ENCODE measurements around the gene PGLYRP2. TPM values are rescaled to one million over a fixed set of nuclear protein-coding genes. Genes with fewer than 3 reads are reported as not detected.
A peak's percentile ranks its signal among the peaks of the same experiment; 100 is the strongest.

Gene PGLYRP2
- total RNA-seq, 2 experiments from 2014 or later = 0.07 TPM

DNA sequence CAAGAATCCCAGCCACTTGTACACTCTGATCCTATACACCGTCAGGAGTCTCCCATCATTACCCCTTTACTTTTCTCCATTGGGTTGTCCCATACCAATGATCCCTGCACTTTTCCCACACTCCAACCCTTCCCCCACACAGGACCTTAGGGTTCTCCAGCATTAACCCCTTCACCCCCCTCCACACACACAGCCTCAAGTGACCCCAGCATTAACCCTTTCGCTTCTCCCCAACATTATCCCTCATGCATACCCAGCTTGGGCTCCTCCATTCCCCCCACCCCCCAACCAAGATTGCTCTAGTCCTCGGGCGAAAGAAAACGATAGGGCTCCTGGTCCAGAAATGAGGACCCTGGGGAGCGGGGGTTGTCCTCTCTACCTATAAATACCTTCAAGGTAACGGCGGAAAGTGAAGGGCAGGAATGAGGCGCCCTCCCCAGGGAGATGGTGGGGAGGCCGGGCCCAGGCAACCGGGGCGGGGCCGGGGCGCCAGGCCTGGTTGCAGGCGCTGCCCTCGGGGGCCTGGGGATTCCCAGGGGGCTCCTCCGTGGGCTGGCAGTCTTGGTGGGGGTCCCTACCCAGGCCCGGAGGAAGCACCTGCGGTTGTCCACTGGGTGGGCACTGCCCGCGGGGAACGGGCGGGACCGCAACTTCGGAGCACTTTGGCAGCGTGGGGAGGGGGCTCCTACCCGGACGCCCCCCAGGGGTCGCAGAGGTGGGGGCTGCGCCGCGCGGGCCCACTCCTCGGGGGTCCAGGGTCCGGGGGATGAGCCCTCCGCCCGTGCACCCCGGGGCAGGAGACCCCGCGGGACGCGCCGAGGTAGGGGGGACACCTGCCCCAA is 30.3 kb downstream of the PGLYRP2 start:
- CTCF ChIA-PET = no interaction called here
- Mint-ChIP-seq H3K27me3 (ENCODE audit: low read depth) (no peaks in the 10 kb centered on the region), H3K4me3 (peak overlapping the region; percentile 51), H3K9me3 (no peaks in the 10 kb centered on the region), H3K4me1 (ENCODE audit: low read depth) (peaks cover 15% of the 10 kb centered on the region), H3K36me3 (ENCODE audit: low read depth) (peaks cover 15% of the 10 kb centered on the region), H3K27ac (no peak overlapping the region)
- no peak for DNase-seq
- intact Hi-C loops (cut with micrococcal nuclease) = no loop called here

DNA sequence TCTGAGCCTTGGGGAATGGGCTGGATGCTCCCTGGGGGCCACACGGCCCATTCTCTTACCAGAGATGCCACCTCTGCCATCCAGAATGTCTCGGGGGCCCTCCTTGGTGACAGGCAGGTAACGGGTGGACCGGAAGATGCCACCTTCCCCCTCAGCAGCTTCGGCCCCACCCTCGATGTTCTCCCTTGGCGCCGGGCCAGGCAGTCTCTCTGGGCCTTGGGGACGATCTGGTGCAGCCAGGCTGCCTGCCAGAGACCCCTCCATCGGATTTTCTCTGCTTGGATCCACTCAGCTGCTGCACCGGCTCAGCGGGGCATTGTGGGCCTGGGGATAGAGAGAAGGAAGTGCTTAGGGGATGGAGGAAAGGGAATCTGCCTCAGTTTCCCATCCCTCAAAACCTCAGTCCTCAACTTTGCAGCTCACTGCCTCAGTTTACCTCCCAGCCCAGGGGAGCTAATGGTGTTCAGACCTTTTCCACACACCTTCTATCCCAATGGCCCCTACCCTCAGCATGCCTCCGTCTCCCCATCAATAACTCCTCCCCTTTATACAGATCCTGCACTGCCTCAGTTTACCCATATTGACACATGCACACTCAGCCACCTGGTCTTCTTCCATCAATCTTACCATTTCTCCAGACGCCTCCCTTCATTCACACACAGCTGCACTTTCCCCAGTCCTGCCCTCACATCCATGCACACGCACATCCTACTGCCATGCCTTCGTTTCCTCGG is 31.1 kb downstream of the PGLYRP2 start:
- Mint-ChIP-seq H3K9me3 (no peaks in the 10 kb centered on the region), H3K4me1 (ENCODE audit: low read depth) (peaks cover 13% of the 10 kb centered on the region), H3K27me3 (ENCODE audit: low read depth) (no peaks in the 10 kb centered on the region), H3K4me3 (peak overlapping the region; percentile 51), H3K27ac (no peak overlapping the region), H3K36me3 (ENCODE audit: low read depth) (peaks cover 8% of the 10 kb centered on the region)
- CTCF ChIA-PET = no interaction called here
- intact Hi-C loops (cut with micrococcal nuclease) = no loop called here
- no peak for DNase-seq

DNA sequence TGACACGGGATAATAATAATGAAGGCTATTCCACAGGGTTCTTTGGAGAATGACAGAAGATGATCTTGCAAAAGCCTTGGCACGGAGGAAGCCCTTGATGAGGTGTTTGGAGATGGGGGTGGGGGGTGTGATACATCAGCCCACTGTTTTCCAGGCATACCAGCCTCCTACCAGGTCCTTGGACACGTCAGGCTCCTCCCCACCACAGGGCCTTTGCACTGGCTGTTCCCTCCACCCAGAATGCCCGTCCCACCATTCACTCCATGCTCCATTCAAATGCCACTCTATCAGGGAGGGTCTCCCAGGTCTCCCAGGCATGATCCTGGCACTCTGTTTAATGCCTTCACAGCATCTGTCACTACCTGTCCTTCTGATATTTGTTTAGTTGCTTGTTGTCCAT is 32.2 kb downstream of the PGLYRP2 start:
- intact Hi-C loops (cut with micrococcal nuclease) = no loop called here

DNA sequence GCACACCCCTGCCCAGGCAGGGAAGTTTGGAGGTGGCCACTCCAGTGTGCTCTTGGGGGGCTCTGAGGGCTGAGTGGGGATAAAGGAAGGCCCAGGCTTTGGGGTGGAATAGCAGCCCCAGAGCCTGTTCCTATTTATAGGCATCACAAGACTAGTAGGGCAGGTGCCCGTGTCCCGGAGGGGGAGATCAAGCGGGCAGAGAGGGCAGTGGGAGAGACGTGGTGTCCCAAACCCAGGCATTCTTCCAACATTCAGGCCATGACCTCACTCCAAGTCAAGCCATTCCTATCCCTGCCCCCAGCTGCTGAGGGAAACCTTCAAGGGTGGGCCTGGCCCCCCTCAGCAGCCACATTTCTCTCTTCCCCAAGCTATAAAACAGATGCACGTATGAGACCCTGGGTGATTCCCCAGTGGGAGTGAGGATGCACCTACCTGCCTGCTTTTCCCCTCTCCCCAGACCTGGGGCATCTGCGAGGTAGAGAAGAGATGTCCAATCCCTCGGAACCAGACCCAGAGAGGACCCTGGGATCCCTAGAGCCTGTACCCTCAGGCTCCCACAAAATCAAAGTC is 33.4 kb downstream of the PGLYRP2 start:
- no peaks in the 10 kb centered on the region for H3K36me3 Mint-ChIP-seq (ENCODE audit: low read depth)
- H3K4me1 Mint-ChIP-seq (ENCODE audit: low read depth) = peaks cover 13% of the 10 kb centered on the region
- H3K4me3 Mint-ChIP-seq = no peak overlapping the region
- no peaks in the 10 kb centered on the region for H3K9me3 Mint-ChIP-seq
- H3K27ac Mint-ChIP-seq = no peak overlapping the region
- no peak for DNase-seq
- CTCF ChIA-PET = no interaction called here
- no peaks in the 10 kb centered on the region for H3K27me3 Mint-ChIP-seq (ENCODE audit: low read depth)
- intact Hi-C loops (cut with micrococcal nuclease) = no loop called here

More for the DNA sequence above, 32.2 kb downstream of the PGLYRP2 start:
- H3K36me3 Mint-ChIP-seq (ENCODE audit: low read depth) = peaks cover 3% of the 10 kb centered on the region
- CTCF ChIA-PET = no interaction called here
- H3K27ac Mint-ChIP-seq = no peak overlapping the region
- no peak for DNase-seq
- H3K4me3 Mint-ChIP-seq = no peak overlapping the region
- no peaks in the 10 kb centered on the region for H3K9me3 Mint-ChIP-seq
- no peaks in the 10 kb centered on the region for H3K27me3 Mint-ChIP-seq (ENCODE audit: low read depth)
- peaks cover 13% of the 10 kb centered on the region for H3K4me1 Mint-ChIP-seq (ENCODE audit: low read depth)

DNA sequence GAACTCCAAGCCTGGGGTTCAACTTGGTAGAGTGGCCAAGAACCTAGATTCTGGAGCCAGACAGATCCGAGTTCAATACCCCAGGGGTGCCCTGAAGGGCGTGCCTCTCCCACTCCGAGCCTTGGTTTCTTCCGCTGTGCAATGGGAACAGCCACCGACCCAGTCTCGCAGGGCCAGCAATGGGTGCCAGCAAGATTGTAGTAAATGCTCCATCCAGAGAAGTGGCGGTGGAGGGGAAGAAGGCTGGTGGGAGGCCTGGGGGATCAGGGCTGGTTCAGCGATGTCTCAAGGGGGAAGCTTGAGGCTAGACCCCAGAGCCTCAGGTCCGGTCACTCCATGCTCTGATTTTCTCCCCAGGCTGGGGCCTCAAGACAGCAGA is 34.1 kb downstream of the PGLYRP2 start:
- no peaks in the 10 kb centered on the region for H3K9me3 Mint-ChIP-seq
- no peaks in the 10 kb centered on the region for H3K27me3 Mint-ChIP-seq (ENCODE audit: low read depth)
- H3K27ac Mint-ChIP-seq = no peak overlapping the region
- H3K4me1 Mint-ChIP-seq (ENCODE audit: low read depth) = peaks cover 7% of the 10 kb centered on the region
- H3K4me3 Mint-ChIP-seq = no peak overlapping the region
- no peak for DNase-seq
- intact Hi-C loops (cut with micrococcal nuclease) = no loop called here
- no peaks in the 10 kb centered on the region for H3K36me3 Mint-ChIP-seq (ENCODE audit: low read depth)
- CTCF ChIA-PET = no interaction called here

DNA sequence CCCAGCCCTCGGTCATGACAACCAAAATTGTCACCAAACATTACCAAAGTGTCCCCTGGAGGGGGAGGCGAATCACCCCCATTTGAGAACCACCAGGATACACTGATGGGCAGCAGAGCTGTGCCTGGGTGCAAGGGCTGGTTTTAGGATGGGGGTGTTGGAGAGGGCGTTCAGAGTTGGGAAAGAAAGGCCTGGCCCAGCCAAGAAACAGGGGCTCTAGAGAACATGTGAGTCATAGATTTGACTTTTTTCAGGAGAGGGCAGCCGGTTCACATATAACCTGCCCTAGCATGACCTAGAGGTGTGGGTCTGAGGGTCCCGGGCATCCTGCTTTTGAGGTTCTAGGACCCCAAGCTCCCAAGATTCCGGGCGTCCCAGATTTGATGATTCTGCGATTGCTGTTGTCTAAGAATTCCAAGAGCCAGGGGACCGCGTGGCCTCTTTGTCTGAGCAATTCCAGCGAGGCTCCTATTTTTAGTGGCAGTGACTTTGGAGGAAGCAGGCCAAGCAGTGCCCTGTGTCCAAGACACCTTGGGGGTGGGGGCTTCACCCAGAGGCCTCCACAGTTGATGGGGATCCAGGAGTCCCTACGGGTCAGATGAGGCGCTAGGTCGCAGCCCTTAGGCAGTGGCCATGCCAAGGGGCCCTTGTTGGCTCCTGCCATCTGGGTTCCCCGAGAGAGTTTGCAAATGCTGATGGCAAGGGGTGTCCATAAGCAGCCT is 34.6 kb downstream of the PGLYRP2 start:
- DNase-seq = no peak
- no peaks in the 10 kb centered on the region for H3K36me3 Mint-ChIP-seq (ENCODE audit: low read depth)
- no peaks in the 10 kb centered on the region for H3K27me3 Mint-ChIP-seq (ENCODE audit: low read depth)
- no peak overlapping the region for H3K27ac Mint-ChIP-seq
- intact Hi-C loops (cut with micrococcal nuclease) = no loop called here
- H3K9me3 Mint-ChIP-seq = no peaks in the 10 kb centered on the region
- H3K4me3 Mint-ChIP-seq = no peak overlapping the region
- CTCF ChIA-PET = no interaction called here
- peaks cover 5% of the 10 kb centered on the region for H3K4me1 Mint-ChIP-seq (ENCODE audit: low read depth)

DNA sequence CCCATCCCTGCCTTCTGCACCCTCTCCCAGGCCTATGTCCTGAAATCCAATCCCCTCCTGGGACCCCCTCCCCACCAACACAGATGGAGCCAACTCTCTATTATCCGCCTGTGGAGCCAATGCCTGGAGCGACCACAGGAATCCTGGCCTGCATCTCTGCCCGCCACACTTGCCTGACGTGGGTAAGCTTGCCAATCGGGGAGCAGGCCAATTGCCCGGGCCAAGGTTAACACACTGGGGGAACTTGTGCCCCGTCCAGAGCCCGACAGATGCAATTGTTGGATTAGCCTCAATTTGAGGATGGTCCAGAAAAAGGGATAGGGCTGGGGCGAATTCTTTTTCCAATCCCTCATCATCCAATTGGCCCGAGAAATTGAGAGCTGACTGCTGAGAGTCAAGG is 35.5 kb downstream of the PGLYRP2 start:
- no peak overlapping the region for H3K27ac Mint-ChIP-seq
- H3K4me1 Mint-ChIP-seq (ENCODE audit: low read depth) = peaks cover 4% of the 10 kb centered on the region
- CTCF ChIA-PET = no interaction called here
- DNase-seq = no peak
- no peak overlapping the region for H3K4me3 Mint-ChIP-seq
- no peaks in the 10 kb centered on the region for H3K36me3 Mint-ChIP-seq (ENCODE audit: low read depth)
- no peaks in the 10 kb centered on the region for H3K9me3 Mint-ChIP-seq
- intact Hi-C loops (cut with micrococcal nuclease) = no loop called here
- no peaks in the 10 kb centered on the region for H3K27me3 Mint-ChIP-seq (ENCODE audit: low read depth)

DNA sequence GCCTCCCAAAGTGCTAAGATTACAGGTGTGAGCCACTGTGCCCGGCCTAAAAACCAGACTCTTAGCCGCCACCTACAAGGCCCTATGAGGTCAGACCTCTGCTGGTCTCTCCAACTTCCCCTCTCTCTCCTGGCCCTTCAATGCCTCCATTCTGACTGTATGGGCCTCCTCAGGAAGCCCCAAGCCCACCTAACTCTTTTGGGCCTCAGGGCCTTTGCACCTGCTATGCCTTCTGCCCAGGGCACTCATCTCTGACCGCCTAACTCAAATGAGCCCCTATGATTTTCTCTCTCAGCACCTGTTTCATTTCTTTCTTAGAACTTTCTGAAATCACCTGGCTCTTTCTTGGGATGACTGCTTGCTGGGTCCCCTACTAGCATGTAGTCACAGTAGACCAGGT is 36.0 kb downstream of the PGLYRP2 start:
- Mint-ChIP-seq H3K4me1 (ENCODE audit: low read depth) (no peaks in the 10 kb centered on the region), H3K27ac (no peak overlapping the region), H3K4me3 (no peak overlapping the region), H3K36me3 (ENCODE audit: low read depth) (no peaks in the 10 kb centered on the region), H3K9me3 (no peaks in the 10 kb centered on the region), H3K27me3 (ENCODE audit: low read depth) (no peaks in the 10 kb centered on the region)
- intact Hi-C loops (cut with micrococcal nuclease) = no loop called here
- CTCF ChIA-PET = interaction anchor here (0.6 kb wide), 1 partner anchor 181 kb away, joined by 4 read pairs; no protein-coding TSS in a partner anchor
- no peak for DNase-seq

DNA sequence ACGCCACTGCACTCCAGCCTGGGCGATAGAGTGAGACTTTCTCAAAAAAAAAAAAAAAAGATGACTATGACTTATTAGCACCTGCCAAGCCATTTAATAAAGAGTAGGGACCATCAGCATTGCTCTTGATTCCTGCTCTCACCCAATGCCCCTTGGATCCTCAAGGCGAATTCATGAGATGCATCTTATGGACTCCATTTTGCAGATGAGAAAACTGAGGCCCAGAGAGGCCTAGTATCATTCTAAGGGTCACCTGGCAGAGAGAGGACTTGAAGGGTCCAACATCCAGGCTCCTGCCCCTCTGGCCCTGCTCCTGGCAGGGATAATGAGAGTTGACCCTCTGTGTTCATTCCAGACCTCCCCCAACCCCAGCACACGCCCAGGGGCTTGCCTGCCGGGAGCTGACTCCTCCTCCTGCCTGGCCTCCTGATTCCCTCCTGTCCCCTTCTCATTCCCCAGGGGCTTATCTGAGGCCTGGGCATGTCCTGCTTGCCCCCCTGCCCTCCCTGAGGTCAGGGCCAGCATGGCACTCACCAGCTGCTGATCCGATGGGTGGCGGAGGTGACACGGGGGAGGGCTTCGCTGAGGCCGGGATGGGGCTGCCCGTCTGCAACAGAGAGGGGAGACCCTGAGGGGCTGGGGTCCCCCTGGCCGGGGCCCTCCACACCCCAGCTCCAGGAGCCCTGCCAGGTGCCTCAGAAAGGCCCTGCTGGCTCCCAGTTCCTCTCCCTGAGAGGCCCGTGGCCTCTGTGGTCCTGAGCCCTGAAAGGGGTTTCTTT is 37.0 kb downstream of the PGLYRP2 start:
- H3K4me1 Mint-ChIP-seq (ENCODE audit: low read depth) = no peaks in the 10 kb centered on the region
- intact Hi-C loops (cut with micrococcal nuclease) = no loop called here
- no peak overlapping the region for H3K4me3 Mint-ChIP-seq
- H3K27me3 Mint-ChIP-seq (ENCODE audit: low read depth) = no peaks in the 10 kb centered on the region
- CTCF ChIA-PET = no interaction called here
- H3K36me3 Mint-ChIP-seq (ENCODE audit: low read depth) = no peaks in the 10 kb centered on the region
- no peak overlapping the region for H3K27ac Mint-ChIP-seq
- DNase-seq = no peak
- no peaks in the 10 kb centered on the region for H3K9me3 Mint-ChIP-seq

DNA sequence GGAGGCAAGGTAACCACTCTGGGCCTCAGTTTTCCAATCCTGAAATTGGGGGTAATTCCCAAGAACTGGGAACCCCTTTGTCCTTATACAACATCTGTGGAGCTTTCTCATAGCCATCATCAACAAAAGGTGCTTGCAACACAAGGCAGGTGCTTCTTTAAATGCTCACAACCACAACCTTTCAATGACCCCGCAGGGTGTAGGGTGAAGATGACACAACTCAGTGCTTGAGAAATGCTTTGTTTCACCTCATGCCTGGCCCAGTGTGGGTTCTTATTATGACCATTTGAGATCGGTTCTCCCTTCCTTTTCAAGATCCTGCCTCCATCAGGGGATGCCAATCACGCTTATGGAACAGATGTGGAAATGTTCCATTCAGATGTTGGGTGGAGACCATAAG is 38.0 kb downstream of the PGLYRP2 start:
- no peaks in the 10 kb centered on the region for H3K36me3 Mint-ChIP-seq (ENCODE audit: low read depth)
- intact Hi-C loops (cut with micrococcal nuclease) = no loop called here
- H3K4me1 Mint-ChIP-seq (ENCODE audit: low read depth) = peaks cover under 1% of the 10 kb centered on the region
- DNase-seq = no peak
- H3K4me3 Mint-ChIP-seq = no peak overlapping the region
- CTCF ChIA-PET = no interaction called here
- no peaks in the 10 kb centered on the region for H3K27me3 Mint-ChIP-seq (ENCODE audit: low read depth)
- H3K9me3 Mint-ChIP-seq = no peaks in the 10 kb centered on the region
- H3K27ac Mint-ChIP-seq = no peak overlapping the region

DNA sequence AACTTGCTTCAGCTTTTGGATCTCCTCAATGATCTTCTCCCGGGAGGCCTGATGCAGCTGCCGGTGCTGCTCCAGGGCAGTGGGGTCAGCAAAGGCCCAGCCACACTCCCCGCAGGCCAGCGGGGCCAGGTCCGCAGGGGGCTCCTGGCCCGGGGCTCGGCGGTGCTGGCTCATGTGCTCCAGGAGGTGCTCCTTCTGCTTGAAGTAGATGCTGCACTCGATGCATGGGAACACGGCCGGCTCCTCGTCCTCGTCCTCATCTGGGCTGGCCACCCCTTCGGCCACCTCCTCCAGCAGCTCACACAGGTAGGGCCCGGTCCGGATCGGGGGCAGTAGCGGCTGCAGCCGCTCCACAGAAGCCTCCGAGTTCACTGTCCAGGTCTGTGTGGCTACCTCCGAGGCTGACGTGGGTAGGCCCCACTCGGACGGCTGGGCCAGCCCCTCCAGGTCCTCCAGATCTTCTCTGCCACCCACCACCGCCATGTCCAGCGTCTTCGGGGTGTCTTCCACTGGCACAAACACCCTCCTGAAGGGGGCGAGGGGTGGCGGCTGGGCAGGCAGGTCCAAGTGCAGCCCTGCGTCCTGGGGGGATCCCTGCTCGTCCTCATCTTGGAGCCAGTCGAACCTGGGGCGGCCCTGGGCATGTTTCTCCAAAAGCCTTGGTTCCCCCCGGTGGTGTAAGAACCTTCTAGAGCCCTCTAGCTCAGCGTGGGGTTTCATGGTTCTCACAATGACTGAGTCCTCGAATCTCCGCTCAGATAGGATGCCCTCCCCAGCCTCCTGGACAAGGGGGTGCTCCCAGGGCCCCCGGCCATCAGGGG is 39.3 kb downstream of the PGLYRP2 start:
- H3K4me3 Mint-ChIP-seq = no peak overlapping the region
- H3K27me3 Mint-ChIP-seq (ENCODE audit: low read depth) = no peaks in the 10 kb centered on the region
- H3K9me3 Mint-ChIP-seq = no peaks in the 10 kb centered on the region
- no peak overlapping the region for H3K27ac Mint-ChIP-seq
- intact Hi-C loops (cut with micrococcal nuclease) = no loop called here
- CTCF ChIA-PET = no interaction called here
- H3K4me1 Mint-ChIP-seq (ENCODE audit: low read depth) = peaks cover 2% of the 10 kb centered on the region
- no peak for DNase-seq
- no peaks in the 10 kb centered on the region for H3K36me3 Mint-ChIP-seq (ENCODE audit: low read depth)

Data from activated naive CD4-positive, alpha-beta T cell treated with anti-CD3 and anti-CD28 coated beads for 36 hours (primary cell).